HL-60/S4 (cell line): ENCODE results near the gene GPRC5C.

Experiments used
- in situ Hi-C: fragments of 300-500 bp; cut with MboI; formaldehyde crosslinking; loops from 2 replicates; pipeline ENCODE4 v1.14.3; 2022; ENCODE audit warnings: low sequenced_read_pairs

The GPRC5C gene

DNA sequence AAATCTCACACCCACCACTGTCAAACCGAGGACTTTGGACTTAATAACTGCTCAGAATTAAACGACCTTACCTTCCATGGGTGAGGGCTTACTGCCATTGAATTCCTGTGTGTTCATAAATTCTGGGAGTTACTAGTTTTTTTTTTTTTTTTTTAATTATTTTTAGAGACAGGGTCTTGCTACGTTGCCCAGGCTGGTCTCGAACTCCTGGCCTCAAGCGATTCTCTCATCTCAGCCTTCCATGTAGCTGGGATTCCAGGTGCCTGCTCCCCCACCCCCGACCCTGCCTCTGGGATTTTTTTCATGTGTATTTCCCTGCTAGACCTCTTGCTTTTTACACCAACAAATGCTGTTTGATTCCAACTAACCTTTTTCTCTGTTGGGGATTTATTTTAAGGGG is 19.7 kb downstream of the GPRC5C start:
- in situ Hi-C loops: no loop called here

DNA sequence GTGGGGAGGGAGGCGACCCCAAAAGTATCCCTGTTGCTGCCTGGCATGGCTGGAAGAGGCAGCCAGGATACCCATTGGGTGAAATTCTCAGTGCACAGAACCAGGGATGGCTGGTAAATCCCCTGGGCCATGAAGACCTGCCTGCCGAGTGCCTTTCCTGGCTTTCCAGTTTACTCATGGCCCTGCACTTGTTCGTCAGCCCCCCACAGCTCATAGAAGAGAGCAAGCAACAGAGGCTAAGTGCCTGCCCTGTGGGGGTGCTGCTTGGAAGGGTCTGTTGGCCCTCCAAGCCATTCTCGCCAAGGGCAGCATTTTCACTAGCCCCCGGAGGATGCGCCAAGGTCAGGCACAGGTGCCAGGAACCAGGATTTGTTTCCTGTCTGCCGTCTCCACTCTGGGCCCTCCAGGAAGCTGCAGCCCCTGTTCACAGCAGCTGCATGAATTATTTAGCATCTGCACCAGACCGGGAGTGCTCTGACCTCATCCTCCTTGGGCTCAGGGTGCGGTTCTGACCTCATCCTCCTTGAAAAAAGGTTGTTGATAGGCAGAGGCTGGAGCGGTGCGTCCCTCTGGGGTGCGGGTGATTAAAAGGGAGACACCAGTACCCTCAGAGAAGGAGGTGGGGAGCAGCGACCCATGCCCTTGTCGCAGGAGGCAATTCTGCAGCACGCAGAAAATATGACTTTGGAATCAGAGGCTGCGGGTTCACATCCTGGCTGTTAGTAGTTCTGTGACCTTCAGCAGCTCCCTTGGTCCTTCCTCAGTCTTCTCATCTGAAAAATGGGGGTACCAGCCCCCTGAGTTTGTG is 20.3 kb downstream of the GPRC5C start:
- in situ Hi-C loops: no loop called here

DNA sequence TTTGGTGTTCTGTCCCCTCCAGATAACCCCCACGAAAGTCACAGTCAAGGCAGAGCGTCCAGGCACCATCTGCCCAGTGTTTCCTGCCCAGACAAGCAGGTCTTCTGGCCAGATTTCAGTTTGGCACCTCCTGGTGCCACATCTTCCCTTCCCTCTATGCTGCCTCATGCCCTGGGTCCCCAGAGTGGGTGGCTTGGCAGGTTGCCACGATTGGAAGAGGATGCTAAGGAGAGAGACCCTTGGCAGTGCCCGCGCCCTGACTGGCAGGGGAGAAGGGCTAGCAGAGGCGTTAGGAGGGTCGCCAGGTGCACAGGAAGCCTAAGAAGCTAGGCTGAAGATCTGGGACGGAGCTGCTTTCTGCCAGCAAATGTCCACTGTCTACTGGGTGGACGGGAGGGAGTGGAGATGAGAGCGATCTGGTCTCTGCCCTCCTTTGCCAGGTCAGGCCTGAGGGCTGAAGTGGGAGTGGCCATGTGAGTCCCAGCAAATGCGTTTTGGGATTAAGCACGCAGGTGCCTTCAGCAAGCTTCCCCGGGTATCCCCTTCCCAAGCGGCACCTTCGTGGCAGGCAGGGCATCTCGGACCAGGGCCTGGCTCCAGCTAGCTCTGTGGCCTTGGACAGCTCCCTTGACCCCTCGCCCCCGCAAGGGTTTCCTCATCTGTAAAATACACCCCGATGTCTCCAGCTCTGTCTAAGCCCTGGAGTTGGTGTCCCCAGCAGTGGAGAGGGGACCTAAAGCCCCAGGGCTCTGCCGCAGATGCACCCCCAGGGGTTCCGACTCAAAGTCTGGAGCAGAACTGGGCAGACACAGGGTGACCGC is 21.2 kb downstream of the GPRC5C start:
- in situ Hi-C loops: no loop called here

DNA sequence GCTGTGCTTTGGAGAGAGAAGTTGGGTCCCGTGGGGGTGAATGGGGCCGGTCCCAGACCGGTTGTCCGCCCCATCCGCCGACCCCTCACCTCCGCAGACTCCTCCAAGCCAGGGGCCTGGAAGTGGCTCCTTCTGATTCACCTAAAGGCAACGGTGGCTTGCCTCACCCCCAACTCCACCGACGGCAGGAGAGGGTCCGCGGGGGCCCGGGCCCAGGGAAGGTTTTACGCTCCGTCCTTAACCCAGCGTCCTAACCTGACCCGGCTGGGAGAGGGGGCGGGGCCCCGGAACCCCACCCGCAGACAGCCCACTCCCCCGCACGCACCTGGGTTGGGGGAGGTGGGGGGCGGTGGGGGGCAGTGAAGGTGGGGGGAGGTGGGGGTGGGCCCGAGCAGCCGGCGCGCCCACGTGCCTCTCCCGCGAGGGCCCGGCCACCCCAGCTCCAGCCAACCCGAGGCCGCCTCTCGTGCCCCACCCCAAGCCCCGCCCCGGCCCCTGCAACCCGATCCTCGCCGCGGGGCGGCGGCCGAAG is 21.8 kb downstream of the GPRC5C start:
- in situ Hi-C loops: no loop called here

DNA sequence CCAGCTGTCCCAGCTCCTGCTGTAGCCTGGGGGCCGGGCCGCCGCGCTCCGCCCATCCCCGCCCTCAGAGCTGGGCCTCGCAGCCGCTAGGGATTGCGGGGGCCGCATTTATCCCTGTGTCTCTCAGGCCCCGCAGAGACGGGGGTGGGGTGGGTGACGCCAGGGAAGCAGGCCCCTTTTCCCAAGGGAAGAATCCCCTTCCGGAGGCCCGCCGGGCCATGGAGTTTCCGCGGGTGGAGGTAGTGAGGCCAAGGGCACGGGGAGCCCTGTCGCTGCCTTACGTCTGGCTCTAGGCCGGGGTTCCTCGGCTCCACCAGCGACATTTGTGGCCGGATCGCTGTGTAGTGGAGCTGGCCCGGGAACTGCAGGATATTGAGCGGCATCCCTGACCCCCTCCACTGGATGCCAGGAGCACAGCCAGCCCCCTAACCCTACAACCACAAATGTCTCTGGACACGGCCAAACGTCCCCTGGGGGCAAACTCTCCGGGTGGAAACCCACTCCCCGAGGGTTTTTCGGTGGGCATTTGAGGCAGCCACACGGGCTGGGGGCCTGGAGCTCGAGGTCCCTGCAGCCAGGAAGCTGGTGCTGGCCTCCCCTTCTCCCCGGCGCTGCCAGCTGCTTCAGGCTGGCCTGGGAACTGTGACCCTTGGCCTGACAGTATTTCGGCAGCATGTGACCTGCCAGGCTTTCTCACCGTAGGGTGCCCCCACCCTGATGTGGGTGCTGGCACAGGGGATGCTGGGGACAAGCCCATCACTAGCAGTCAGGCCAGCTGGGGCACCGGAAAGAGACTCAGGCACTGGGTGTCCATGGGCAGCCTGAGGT is 22.5 kb downstream of the GPRC5C start:
- in situ Hi-C loops: no loop called here

DNA sequence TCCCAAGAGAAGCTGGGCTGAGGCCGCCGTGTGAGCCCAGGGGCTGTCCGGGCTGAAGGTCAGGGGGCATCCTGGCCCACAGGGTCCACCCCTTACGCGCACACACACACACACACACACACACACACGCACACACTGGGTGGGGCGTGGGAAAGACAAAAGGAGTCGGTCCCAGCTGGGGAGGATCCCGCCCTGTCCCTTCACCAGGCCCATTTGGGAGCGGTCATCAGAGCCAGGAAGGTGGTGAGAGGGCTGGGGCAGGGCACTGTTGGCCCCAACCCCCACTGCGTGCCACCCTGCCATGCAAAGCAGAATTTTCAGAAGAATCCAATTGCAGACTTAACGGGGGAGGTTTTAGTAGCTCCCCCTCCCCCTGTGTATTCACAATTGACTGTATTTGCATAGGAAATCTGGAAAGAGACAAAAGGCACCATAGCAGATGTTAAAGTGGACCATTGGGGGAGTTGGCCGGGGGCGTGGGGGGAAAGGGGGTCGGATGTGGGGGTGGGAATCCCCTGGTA is 23.2 kb downstream of the GPRC5C start:
- in situ Hi-C loops: no loop called here

- in situ Hi-C loops: no loop called here
These were observed 23.9 kb downstream of the GPRC5C start for GRCh38 chr17:74455821-74456220.

- in situ Hi-C loops: no loop called here
These were observed 25.4 kb downstream of the GPRC5C start for GRCh38 chr17:74457146-74457819.

GRCh38 chr17:74457820-74458166 is 25.9 kb downstream of the GPRC5C start:
- in situ Hi-C loops: no loop called here

- in situ Hi-C loops: no loop called here
These were observed 26.9 kb downstream of the GPRC5C start for GRCh38 chr17:74458835-74459234.

DNA sequence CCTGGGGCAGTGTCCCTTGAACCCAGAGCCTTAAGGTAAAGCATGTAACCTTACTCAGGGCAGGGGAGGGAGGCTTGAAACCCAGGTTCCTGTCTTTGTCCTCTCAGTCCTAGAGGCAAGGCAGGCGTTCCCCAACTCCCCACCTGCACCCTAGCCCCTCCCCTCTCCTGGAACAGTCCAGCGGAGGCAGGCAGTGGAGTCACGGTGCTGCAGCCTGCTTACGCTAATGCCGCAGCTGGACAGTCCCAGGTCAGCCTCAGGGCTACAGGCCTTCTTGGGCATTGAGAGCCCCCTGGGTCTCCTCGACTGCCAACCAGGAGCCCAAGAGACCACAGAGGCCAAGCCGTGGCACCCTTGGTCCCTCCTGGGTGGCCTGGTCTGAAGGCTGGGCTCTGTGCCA is 27.7 kb downstream of the GPRC5C start:
- in situ Hi-C loops: no loop called here

GRCh38 chr17:74460241-74460640 is 28.4 kb downstream of the GPRC5C start:
- in situ Hi-C loops: no loop called here

DNA sequence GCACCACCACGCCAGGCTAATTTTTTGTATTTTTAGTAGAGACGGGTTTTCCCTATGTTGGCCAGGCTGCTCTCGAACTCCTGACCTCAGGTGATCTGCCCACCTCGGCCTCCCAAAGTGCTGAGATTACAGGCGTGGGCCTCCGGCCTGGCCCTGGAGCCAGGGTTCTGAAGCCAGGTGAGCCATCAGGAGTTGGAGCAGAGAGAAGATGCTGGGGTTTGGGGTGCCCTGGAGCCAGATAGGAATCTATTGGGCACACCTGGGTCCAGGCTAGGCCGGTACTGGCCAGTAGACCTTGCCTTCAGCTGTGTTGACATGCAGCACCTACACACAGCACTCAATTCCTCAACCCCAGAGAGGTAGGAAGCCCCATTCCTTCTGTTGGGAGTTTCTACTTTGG is 29.1 kb downstream of the GPRC5C start:
- in situ Hi-C loops: no loop called here

DNA sequence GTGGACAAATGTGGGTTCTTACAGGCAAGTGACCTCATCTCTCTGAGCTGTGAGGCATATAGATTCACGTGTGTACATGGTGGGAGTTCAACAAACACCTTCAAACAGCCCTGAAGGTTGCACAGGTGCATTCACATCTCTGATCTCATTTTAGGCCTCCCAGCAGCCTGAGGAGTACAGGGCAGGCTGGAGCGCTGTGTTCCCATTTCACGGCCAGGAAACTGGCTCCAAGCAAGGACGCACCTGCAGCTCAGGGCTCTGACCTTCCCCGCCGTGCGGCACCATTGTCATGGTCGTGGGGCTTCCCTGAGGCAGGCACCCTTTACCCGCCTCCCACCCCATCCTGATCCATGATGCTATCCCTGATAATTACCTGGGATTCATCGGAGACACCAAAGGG is 29.7 kb downstream of the GPRC5C start:
- in situ Hi-C loops: no loop called here

DNA sequence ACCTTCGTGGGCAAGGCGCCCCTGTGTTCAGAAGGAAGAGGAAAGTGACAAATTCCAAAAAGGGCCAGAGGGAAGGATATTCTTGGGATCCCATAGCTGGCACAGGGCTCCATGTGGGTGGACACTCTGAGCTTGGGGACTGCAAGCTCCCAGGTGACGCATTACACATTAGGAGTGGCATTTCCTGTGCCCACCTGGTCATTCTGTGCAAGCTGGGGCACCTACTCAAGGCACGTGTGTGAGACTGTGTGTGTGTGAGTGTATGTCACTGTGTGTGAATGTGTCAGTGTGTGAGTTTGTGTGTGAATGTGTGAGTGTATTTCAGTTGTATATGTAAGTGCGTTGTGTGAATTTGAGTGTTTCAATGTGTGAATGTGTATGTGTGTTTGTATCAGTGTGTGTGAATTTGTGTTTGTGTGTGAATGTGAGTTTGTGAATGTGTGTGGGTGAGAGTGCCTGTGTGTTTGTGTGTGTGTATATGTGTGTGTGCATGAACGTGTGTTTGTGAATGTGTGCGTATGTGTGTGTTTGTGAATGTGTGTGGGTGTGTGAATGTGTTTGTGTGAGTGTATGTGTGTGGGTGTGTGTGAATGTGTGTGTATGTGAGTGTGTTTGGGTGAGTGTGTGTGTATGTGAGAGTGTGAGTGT is 33.0 kb downstream of the GPRC5C start:
- in situ Hi-C loops: no loop called here

GRCh38 chr17:74465378-74466110 is 33.7 kb downstream of the GPRC5C start:
- in situ Hi-C loops: no loop called here

DNA sequence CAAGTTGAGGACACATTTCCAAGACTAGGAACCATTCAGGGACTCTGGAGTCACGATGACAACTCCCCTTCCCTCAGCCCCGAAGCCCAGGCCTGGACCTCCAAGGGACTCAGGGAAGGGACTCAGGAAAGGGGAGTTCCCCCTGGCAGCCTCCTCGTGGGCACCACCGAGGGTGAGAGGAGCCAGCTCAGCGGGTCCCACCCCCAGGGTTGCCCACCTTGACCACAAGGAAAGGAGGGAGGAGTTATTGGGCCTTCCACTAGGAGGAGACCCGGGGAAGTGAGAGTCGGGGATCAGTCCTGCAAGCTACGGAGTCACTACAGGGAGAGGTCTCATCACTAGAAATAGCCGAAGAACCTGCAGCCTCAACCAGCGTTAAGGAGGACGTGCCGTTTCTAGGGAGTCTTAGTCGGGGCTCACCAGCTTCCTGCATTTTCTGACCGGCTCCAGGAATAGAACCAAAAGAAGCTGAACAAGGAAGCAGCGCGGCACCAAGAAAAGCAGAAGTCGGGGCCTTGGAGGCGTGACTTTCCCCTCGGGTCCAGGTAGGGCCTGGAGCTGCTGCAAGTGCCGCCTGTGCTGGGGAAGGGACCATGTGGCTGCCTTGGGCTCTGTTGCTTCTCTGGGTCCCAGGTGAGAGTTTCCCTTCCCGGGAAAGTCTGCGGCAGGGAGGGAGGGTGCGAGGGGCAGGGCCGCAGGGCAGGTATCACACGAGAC is 34.4 kb downstream of the GPRC5C start, which contains the start of gene CD300A:
Gene CD300A (plus strand): TSS at position 524 of the 717 bp plus-strand sequence. CDS start 70 bp downstream, at position 594.
- in situ Hi-C loops: no loop called here

DNA sequence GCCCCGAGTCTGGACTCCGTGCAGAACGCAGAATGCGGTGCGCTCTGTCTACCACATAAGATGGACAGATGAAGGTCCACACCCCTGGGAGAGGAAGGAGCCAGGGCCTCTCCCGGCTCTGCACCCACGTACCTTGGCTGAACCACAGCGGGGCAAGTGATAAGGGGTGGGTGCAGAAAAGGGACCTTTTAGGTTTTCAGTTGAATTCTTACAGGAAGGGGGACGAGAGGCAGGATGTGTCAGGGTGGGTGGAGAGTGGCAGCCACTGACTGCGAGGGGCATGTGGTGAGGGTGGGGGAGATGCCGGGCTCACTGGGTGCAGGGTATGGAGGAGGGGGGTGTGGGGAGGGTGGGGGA is 34.9 kb downstream of the GPRC5C start:
- in situ Hi-C loops: no loop called here
